ENCODE measurements around the gene RFFL.
"Not testable (repeated sequence)": the region's sequence is repeated elsewhere in the genome, so short reads cannot be mapped to it uniquely, and the experiment has no call there.

DNA sequence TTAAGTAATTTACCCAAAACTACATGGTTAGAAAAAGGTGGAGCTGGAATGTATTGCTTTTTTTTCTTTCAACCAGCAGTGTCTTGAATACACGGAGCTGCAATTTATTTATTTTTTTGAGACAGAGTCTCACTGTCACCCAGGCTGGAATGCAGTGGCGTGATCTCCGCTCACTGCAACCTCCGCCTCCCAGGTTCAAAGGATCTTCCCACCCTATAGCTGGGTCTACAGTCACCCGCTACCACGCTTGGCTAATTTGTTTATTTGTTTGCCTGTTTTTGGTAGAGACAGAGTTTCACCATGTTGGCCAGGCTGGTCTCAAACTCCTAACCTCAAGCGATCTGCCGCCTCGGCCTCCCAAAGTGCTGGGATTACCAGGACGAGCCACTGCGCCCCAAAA is 27.2 kb upstream of the RFFL start:
- TF ChIP-seq, protein P1, sequence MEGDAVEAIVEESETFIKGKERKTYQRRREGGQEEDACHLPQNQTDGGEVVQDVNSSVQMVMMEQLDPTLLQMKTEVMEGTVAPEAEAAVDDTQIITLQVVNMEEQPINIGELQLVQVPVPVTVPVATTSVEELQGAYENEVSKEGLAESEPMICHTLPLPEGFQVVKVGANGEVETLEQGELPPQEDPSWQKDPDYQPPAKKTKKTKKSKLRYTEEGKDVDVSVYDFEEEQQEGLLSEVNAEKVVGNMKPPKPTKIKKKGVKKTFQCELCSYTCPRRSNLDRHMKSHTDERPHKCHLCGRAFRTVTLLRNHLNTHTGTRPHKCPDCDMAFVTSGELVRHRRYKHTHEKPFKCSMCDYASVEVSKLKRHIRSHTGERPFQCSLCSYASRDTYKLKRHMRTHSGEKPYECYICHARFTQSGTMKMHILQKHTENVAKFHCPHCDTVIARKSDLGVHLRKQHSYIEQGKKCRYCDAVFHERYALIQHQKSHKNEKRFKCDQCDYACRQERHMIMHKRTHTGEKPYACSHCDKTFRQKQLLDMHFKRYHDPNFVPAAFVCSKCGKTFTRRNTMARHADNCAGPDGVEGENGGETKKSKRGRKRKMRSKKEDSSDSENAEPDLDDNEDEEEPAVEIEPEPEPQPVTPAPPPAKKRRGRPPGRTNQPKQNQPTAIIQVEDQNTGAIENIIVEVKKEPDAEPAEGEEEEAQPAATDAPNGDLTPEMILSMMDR (IDR thresholded peaks at IDR 0.05), result not testable (repeated sequence)
- not testable (repeated sequence) for TF ChIP-seq EZH2 (IDR thresholded peaks at IDR 0.05; ENCODE audit: borderline replicate concordance, insufficient read depth, low read depth, low read length, poor library complexity, severe bottlenecking)

Measured in B cell (primary cell).